HG03521 (cell line): ENCODE measurements around the gene GRHPR.

Source experiments
- ATAC-seq: cut with Tn5 transposase; IDR thresholded peaks from one replicate; pipeline ENCODE4 v1.9.1; 2021; ENCODE audit warnings: mild to moderate bottlenecking, moderate library complexity; ENCODE audit not compliant: unreplicated experiment

GRHPR gene

DNA sequence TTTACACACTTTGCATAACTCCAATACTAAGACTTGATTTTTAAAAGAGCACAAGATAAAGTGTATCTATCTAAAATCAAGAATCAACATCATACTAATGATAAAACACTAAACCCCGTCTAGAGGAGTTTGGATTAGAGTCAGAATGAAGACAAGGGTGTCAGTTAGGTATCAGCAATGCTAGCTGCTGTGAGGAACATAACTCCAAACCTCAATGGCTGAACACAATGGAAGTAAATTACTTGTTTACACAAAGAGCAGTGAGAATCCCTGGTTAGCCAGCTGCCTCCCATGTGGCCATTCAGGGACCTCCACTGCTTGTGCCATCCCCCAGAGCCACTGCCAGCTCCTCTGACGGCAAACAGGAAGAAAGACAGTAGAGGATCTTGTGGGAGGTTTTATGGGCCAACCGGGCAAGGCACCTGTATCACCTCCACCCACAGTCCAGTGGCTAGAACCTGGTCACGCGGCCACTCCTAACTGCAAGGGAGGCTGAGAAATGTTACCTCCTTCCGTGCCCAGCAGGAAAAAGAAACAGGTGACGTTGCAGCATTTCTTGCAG is 24.0 kb upstream of the GRHPR start:
- ATAC-seq = no peak

DNA sequence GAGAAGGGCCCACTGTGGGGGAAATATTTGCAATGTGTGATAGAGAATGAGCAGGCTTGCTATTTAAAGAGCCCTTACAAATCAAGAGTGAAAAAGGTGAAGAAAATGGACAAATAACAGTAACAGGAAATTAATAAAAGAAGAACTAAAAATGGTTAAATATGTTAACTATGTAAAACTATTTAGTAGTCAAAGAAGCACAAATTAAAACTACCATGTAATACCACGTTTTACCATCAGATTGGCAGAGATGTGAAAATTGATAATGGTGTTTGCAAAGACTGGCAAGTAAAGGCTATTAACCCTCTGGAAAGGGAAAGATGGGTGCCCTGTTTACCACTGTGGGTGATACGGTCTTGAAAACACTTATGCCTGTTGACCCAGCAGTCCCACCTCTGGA is 23.2 kb upstream of the GRHPR start:
- ATAC-seq = no peak

DNA sequence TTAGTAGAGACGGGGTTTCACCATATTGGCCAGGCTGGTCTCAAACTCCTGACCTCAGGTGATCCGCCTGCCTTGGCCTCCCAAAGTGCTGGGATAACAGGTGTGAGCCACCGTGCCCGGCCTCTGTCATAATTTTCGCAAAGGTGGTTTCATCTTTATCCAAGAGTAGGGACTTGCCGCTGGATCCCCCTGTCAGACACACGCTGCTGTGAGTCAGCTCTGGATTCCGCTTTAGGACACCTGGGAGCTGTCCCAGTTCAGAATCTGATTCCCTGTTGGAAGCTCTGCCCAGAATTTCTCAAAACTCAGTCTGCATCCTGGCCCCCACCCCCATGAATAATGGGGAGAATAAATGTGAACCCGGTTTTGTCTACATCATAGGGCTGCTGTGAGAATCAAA is 17.9 kb upstream of the GRHPR start:
- no peak for ATAC-seq

DNA sequence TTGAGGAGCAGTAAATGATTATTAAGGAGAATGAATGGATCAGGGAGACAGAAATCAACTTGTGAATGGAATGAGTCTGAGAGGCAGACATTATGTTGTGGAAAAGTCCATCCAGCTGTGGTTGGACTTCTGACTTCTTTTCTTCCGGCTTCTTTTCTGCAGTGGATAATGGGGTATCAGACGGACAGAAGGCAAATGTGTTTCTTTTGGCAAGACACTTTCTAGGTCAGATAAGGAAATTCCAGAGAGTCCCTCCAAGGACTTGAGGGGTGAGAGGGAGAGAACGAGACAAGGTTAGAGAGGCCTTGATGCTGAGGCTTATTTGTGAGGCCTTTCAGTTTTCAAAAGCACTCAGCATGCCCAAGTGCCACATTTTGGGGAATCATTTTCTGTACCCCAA is 17.1 kb upstream of the GRHPR start:
- ATAC-seq = no peak

DNA sequence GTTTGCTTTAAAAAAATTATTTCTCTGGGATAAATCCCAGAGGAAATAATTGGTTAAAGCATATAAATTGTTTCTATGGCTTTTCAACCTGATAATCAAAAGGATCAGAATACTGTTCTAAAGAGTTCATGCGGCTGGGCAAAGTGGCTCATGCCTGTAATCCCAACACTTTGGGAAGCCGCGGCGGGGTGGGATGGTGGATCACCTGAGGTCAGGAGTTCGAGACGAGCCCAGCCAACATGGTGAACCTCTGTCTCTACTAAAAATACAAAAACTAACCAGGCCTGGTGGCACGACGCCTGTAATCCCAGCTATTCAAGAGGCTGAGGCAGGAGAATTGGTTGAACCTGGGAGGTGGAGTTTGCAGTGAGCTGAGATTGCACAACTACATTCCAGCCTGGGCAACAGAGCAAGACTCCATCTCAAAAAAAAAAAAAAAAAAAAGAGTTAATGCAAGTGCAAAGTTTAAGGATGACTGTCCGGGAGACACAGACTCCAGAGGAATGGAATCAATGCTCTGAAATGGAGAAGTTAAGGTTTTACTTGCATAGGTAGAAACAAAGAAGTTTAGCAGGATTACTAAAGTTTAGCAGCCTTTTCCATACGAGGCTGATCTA is 16.6 kb upstream of the GRHPR start:
- ATAC-seq = no peak

DNA sequence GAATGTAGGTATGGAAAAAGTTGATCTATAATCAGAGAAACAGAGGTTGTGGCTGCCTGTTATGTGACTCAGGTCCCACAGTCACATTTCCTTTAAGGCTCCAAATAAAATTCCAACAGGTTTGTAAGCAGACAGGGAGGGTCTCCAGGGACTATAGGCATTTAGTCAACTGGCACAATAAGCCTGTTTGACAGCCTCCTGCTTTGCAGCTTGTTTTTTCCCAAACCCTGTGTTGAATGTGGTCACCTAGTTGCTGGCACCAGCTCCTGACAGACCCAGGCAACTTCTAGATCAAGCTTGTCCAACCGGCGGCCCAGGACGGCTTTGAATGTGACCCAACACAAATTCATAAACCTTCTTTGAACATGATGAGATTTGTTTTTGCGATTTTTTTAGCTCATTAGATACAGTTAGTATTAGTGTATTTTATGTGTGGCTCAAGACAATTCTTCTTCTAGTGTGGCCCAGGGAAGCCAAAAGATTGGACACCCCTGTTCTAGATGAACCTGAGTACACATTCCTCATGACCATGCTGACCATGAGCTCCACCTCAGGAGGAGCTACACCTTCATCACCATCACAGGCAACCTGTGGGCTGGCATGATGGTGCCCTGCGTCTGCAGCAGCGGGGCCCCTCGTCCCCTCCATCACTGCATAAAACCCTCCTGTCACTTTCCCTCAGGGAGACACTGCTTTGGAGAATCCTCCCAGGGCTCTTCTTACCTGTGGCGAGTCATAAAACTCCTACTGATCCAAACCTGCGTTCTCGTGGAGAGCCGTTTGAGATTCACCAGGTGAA is 15.7 kb upstream of the GRHPR start:
- ATAC-seq = no peak

DNA sequence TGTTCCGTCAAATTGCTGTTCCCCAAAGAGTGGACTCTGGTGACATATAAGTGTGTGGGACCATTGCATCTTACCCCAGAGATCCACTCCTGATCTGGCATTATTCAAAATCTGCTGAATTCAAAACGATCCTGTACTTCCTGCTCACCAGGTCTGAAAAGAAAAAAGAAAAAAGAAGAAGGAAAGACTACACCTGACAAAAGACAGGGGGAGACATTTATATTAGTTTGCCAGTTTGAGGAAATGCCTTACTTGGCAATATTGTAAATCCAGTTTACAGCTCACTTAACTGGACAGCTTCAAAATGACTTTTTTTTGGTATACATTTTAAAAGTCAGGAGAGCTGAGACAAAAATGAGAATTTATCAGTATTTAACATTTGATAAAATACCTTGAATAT is 15.0 kb upstream of the GRHPR start:
- ATAC-seq = no peak

DNA sequence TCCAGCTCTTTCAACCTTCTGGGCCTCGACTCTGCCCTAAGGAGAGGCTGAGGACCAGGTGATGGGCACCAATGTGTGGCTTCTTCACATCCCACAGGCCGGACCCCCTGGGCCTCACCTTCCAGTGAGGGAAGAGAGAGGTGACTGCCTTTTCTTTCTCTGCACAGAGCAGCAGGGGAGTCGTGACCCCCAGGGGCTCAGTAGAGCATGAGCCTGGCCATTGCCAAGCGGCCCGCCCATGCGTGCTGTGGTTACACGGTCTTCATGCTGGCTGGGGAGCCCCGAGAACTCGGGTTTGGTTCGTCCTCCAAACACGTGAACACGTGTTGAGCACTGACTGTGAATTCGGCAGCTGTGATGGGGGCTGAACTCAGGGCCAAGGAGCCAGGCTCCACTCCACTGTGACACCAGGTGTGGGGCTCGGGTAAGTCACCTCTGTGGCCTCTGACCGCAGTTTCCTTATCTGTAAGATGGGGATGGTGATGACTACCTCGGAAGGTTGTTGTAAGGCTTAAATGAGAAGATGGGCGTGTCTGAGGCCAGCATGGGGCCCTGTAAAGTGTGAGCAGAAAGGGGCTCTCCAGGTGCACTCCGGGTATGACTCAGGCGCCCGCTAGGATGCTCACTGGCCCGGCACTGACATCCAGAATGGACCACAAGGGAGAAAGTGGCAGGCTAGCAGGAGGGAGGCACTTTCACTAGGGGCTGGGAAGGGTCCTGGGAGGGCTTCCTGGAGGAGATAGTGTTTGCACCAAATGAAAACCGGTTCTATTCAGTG is 13.4 kb upstream of the GRHPR start:
- peak; percentile 84 for ATAC-seq

DNA sequence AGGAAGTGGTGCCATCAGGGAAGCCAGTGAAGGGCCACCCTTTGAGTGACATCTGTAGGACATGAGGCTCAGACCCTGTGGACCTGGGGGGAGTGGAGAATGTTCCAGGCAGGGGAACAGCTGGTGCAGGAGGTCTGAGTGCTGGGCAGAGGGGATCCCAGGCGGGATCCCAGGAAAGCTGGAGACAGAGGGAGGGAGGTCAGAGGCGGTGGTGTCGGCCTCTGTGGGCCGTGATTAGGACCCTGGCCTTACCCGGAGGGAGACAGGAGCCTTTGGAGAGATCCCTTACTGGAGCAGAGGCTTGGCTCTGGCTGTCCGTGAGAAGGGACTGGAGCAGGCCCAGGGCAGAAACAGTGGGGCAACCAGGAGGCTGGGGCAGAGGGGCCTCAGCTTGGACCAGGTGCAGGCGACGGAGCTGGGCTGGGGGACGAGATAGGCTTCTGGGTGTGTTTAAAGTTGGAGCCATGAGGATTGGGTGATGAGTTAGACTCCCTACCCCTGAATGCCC is 12.1 kb upstream of the GRHPR start:
- no peak for ATAC-seq

DNA sequence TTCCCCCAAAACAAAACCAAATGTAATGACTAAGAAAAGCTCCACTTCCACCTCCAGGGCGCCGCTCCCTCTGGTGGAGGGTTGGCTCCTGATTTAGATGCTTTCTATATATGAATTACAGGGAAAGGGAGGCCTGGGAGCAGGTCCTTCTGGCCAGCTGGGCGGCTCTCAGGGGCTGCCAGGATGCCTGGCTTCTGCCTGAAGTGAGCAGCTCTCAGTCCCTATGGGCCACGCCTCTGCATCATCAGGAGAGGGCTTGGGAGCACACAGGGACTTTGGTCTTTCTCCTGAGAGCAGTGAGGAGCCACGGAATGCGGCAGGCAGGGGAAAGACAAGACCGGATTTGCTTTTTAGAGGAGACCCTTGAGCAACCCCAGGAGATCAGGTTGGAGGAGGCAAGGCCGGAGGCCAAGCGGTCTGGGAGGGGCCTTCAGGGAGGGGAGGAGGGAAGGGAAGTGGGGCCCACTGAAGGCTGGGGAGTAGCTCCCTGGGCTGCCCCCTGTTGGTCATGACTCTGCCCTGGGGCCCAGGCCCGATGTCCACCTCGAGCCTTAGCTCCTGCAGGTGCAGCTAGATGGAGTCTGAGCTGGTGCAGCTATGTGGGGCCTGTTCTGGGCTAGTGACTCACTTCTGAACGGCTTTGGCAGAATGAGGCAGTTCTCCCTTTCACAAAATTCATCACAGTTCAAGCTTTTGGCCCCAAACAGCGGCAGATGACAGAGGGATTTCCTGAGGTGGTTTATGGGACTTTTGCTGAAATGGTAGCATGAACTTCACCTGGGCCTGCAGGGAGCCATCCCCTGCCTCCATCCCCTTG is 11.3 kb upstream of the GRHPR start:
- no peak for ATAC-seq

DNA sequence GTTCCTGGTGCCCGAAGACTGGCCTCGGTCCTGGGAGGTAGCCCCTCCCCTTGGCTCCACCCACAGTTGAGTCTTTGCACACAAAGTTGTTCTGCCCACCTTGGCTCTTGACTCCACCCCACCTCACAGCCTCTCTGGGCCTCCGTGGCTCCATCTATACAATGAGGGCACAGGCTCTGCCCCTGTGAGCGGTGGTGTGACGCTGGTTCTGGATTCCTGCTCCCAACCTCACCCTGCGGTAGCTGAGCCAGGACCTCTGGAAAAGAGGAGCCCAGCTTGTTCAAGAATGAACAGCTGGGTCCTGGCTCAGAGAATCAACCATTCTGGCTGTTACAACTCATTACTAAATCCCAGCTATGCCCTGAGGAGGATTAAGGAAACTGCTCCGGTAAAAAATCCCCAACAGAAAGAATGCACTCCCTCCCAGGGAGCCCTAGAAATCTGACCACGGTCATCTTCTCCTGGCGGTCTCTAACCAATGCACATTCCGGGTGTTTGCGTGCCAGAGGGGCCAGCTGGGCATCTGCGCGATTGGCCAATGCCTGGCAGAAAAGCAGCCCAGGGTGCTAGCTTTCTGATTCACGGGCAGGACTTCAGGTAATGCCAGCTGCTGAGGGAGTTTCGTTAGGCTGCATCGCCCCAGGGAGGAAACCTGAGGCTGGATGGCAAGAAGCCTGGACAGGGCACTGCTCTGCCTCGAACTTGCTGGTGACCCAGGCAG is 9.9 kb upstream of the GRHPR start:
- no peak for ATAC-seq

DNA sequence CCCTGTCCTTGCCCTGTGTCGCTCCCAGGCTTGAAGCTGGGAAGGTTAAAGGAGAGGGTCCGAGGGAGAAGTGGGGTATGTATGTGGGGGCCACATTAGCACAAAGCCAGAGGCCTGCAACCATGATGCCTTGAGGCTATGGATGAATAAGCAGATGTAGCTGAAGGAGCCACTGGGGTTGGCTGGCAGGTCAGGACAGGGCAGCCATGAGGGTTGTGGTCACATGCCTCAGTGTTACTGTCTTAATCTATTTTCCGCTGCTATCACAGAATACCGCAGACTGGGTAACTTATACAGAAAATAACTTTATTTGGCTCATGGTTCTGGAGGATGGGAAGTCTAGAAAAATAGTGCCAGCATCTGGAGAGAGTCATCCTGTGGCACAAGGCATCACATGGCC is 9.2 kb upstream of the GRHPR start:
- no peak for ATAC-seq

DNA sequence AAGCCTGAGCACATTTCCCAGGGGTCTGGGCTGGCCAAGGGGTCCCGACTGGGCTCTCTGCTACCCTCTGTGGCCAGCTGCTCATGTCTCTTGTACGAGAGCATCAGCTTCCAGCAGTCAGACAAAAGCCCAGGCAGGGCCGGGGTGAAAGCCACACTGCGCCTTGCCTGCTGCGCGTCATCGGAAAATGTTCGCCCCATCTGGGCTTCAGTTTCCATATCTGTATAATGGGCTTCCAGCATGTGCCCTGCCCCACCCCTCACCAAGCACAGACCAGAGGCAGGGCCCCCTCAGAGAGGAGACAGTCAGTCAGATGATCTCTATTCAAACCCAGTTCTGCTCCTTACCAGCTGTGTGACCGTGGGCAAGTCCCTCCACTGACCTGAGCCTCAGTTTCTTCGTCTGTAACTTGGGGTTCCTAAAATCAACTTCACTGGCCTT is 8.0 kb upstream of the GRHPR start:
- no peak for ATAC-seq

DNA sequence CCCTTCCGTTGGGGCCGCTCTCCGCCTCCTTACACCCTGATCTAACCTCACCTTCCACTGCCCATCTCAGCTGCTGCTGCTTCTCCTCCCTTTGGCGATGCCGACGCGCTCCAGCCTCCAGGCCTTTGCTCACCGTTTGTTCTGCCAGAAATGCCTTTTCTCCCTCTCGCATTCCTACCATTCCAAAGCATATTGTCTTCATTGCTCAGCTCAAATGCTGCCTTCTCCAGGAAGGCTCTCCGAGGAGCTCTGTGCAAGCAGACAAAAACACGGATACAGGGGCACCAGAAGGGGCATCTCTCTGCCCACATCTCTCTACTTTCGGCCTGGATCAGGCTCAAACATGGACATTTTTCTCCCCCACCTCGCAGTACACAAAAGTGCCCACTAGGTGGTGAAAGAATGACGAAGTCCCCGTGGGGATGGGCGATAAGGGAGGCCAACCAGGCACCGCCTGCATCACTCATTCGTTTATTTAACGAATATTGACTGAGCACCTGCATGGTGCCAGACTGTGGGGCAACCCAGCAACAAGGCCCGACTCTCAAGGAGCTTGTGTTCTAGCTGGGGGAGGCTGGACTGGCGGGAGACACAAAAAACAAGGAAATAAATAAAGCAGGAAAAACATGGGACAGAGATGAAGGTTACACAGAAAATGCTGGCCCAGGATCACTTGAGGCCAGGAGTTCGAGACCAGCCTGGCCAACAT is 7.3 kb upstream of the GRHPR start:
- ATAC-seq = no peak

DNA sequence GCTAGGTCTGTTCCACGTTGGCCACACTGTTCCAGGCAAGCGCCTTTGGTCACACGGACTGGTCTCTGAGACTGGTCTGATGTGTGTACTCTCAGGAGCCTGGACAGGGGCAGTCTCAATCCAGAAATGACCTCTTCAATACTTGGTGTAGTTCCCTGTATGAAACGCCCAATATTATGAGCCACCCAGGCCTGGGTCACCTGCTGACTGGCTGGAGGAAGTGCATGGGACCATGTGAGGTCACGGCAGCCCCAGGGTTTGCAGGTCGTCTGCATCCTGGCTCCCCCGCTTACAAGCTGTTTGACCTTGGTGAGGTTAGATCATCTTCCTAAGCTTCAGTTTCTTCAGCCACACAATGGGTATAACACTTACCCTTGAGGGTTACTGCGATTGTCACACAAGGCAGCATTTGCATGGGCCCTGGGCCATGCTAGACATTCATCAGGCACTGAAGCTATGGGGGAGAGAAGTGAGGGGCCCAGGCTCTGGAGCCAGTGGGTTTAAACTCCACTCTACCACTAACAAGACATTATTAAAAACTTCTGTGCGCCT is 5.2 kb upstream of the GRHPR start:
- no peak for ATAC-seq

DNA sequence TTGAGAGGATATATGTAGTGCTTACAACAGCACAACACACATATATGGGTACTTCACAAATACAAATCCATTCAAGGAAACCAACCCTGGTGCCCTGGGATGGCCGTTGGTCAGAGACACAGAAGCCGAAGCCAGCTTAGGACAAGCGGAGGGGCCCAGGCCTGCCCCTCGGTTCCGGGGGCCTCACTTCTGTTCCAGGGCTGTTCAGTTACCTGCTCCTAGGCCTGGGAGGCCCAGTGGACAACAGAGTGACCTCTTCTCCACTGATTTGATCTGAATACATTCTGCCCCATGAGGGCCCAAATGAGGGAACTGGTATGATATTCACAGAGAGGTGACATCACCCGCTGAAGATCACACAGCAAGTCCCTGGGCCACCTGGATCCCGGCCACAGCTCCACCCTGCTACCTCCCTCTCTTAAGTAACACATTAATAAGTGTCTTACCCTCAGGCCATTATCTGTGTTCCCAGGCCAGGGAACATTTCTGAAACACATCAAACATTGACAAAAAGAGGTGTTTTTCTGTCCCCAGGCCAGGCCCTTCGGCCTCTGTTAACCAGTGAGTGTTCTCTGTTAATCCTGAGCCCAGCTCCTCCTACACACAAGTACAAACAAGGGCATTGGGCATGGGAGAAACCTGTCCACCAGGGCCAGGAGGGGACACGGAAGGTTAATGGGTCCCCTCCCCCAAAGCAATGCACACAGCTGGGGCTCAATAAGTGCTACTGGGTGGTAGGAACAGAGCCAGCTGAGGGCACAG is 4.5 kb upstream of the GRHPR start:
- no peak for ATAC-seq

DNA sequence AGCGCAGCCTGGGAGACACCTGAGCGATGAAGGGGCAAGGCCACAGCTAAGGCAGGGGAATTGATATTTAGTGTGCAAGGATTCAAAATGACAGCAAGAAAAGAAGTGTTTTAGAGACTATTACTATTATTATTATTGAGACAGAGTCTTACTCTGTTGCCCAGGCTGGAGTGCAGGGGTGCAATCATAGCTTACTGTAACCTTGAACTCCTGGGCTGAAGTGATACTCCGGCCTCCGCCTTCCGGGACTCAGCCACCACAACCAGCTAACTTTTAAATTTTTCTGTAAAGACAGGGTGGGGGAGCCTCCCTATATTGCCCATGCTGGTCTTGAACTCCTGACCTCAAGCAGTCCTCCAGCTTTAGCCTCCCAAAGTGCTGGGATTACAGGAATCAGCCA is 3.3 kb upstream of the GRHPR start:
- no peak for ATAC-seq
